Measurements from ENCODE around the gene DAGLA. TPM values are rescaled to one million over a fixed set of nuclear protein-coding genes. Genes with fewer than 3 reads are reported as not detected.
A peak's percentile ranks its signal among the peaks of the same experiment; 100 is the strongest.

DAGLA gene
- total RNA-seq, 1 donor from 2014 or later = 8.7 TPM

- Mint-ChIP-seq H3K4me3 (ENCODE audit: low read depth) (no peak overlapping the region), H3K36me3 (ENCODE audit: insufficient read depth) (no peaks in the 10 kb centered on the region), H3K27me3 (no peaks in the 10 kb centered on the region), H3K9me3 (ENCODE audit: low read depth) (no peaks in the 10 kb centered on the region), H3K27ac (no peak overlapping the region), H3K4me1 (ENCODE audit: low read depth) (peaks cover 17% of the 10 kb centered on the region)
- TF ChIP-seq, protein P1, sequence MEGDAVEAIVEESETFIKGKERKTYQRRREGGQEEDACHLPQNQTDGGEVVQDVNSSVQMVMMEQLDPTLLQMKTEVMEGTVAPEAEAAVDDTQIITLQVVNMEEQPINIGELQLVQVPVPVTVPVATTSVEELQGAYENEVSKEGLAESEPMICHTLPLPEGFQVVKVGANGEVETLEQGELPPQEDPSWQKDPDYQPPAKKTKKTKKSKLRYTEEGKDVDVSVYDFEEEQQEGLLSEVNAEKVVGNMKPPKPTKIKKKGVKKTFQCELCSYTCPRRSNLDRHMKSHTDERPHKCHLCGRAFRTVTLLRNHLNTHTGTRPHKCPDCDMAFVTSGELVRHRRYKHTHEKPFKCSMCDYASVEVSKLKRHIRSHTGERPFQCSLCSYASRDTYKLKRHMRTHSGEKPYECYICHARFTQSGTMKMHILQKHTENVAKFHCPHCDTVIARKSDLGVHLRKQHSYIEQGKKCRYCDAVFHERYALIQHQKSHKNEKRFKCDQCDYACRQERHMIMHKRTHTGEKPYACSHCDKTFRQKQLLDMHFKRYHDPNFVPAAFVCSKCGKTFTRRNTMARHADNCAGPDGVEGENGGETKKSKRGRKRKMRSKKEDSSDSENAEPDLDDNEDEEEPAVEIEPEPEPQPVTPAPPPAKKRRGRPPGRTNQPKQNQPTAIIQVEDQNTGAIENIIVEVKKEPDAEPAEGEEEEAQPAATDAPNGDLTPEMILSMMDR (IDR thresholded peaks at IDR 0.05; ENCODE audit: unreplicated experiment) = no peak
- no peak for DNase-seq (ENCODE audit: low spot score, unreplicated experiment)
These were observed 13.9 kb downstream of the DAGLA start for GRCh38 chr11:61693922-61694601.

- H3K4me1 Mint-ChIP-seq (ENCODE audit: low read depth) = peaks cover 20% of the 10 kb centered on the region
These were observed 14.4 kb downstream of the DAGLA start for GRCh38 chr11:61694602-61694939.

GRCh38 chr11:61694946-61695706, 14.9 kb downstream of the DAGLA start:
- DNase-seq (ENCODE audit: low spot score, unreplicated experiment) = no peak
- H3K36me3 Mint-ChIP-seq (ENCODE audit: insufficient read depth) = no peaks in the 10 kb centered on the region
- TF ChIP-seq, protein P1 (IDR thresholded peaks at IDR 0.05; ENCODE audit: unreplicated experiment) = peak; percentile 38
- H3K27ac Mint-ChIP-seq = peak overlapping the region; percentile 64
- H3K4me3 Mint-ChIP-seq (ENCODE audit: low read depth) = no peak overlapping the region
- H3K4me1 Mint-ChIP-seq (ENCODE audit: low read depth) = peaks cover 23% of the 10 kb centered on the region
- H3K9me3 Mint-ChIP-seq (ENCODE audit: low read depth) = no peaks in the 10 kb centered on the region
- H3K27me3 Mint-ChIP-seq = no peaks in the 10 kb centered on the region

More at GRCh38 chr11:61694602-61694939, 14.4 kb downstream of the DAGLA start:
- Mint-ChIP-seq H3K27ac (no peak overlapping the region), H3K27me3 (no peaks in the 10 kb centered on the region), H3K36me3 (ENCODE audit: insufficient read depth) (no peaks in the 10 kb centered on the region), H3K9me3 (ENCODE audit: low read depth) (no peaks in the 10 kb centered on the region), H3K4me3 (ENCODE audit: low read depth) (no peak overlapping the region)
- TF ChIP-seq, protein P1 (IDR thresholded peaks at IDR 0.05; ENCODE audit: unreplicated experiment) = no peak
- DNase-seq (ENCODE audit: low spot score, unreplicated experiment) = no peak

DNA sequence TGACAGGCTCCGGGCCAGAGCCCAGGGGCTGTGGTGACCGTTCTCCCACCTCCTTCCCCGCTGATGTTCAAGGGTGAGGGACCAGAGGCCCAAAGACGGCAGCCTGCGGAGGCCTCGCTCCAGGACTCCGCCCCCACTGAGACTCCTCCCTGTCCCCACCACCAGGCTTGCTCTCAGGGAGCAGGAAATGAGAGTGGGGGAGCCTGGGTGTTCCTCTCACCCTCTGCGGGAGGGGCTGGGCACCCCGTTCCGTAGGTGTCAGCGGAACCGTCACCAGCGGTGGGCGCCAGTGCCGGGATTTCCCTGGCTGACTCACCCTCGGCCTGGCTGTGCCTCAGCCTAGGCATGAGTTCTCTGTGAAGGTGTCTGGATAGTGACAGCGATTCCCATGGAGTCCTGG, 15.7 kb downstream of the DAGLA start:
- Mint-ChIP-seq H3K27ac (no peak overlapping the region), H3K4me3 (ENCODE audit: low read depth) (no peak overlapping the region), H3K4me1 (ENCODE audit: low read depth) (peaks cover 27% of the 10 kb centered on the region), H3K27me3 (no peaks in the 10 kb centered on the region), H3K9me3 (ENCODE audit: low read depth) (no peaks in the 10 kb centered on the region), H3K36me3 (ENCODE audit: insufficient read depth) (no peaks in the 10 kb centered on the region)
- TF ChIP-seq, protein P1 (IDR thresholded peaks at IDR 0.05; ENCODE audit: unreplicated experiment) = no peak
- DNase-seq (ENCODE audit: low spot score, unreplicated experiment) = no peak

DNA sequence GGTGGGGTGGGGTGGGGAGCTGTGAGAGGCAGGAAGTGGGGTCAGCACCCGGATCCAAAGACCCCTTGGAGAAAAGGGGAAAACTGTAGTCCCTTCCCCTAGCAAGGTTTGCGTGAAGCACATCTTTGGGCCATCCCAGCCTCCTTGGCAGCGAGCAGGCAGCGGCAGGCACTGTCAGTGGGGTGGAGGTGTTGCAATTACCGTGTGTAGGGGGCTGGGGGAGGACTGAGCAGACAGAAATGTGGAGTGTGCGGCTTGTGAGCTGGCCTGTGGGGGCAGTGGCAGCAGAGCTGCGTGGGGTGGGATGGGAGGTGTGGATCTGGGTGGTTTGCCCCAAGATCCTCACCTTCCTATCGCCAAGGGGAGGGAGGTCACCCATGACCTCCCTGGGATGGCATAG, 16.4 kb downstream of the DAGLA start:
- Mint-ChIP-seq H3K27me3 (peaks cover 3% of the 10 kb centered on the region), H3K4me3 (ENCODE audit: low read depth) (no peak overlapping the region), H3K9me3 (ENCODE audit: low read depth) (no peaks in the 10 kb centered on the region), H3K36me3 (ENCODE audit: insufficient read depth) (no peaks in the 10 kb centered on the region), H3K27ac (peak overlapping the region; percentile 56), H3K4me1 (ENCODE audit: low read depth) (peaks cover 31% of the 10 kb centered on the region)
- TF ChIP-seq, protein P1 (IDR thresholded peaks at IDR 0.05; ENCODE audit: unreplicated experiment) = no peak
- DNase-seq (ENCODE audit: low spot score, unreplicated experiment) = no peak
